Astrocyte (in vitro differentiated cells and primary cell): ENCODE results near the gene MFSD11.

Source experiments
- CTCF ChIP-seq: IDR thresholded peaks from 2 replicates; pipeline ENCODE4 v1.5.1; 2011; ENCODE audit warnings: low read depth, mild to moderate bottlenecking, inconsistent platforms, low read length, moderate library complexity; ENCODE audit not compliant: insufficient read depth
- EZH2 ChIP-seq: IDR thresholded peaks from 2 replicates; pipeline ENCODE4 v1.6.1; 2012; ENCODE audit warnings: mild to moderate bottlenecking, low read length, inconsistent platforms; ENCODE audit not compliant: insufficient read depth

GRCh38 chr17:76820561-76820960 lies 82.6 kb downstream of the MFSD11 start:
- TF ChIP-seq CTCF, result no peak
- TF ChIP-seq EZH2, result no peak
